ENCODE results near the gene EEF1A1. TPM values are rescaled to one million over a fixed set of nuclear protein-coding genes. Genes with fewer than 3 reads are reported as not detected.
A peak's percentile ranks its signal among the peaks of the same experiment; 100 is the strongest.

The EEF1A1 gene
- total RNA-seq, 1 donor from 2014 or later, result 8,902 TPM

DNA sequence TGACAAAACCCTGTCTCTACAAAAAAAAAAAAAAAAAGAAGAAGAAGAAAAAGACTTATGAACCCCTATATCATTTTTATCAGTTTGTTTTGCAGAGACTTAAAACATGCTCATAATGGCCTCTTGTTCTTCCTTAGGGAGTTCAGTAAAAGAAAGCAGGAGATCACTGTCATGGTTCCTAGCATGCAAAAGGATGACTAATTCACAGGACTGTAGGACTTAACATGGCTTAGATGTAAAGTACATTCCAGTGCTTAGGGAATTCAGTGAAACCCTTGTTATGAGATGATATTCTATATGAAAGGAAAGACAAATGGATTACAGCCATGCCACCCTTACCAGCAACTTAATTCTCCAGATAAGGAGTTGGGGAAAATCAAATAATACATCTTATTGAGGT is 29.5 kb downstream of the EEF1A1 start:
- DNase-seq (ENCODE audit: low spot score), result no peak
- no peak for TF ChIP-seq CTCF (IDR thresholded peaks at IDR 0.05)
- no peaks in the 10 kb centered on the region for H3K27me3 Mint-ChIP-seq (ENCODE audit: low read depth)
- peaks cover 35% of the 10 kb centered on the region for H3K36me3 Mint-ChIP-seq (ENCODE audit: low read depth)
- peaks cover 10% of the 10 kb centered on the region for H3K4me1 Mint-ChIP-seq (ENCODE audit: low read depth)
- H3K9me3 Mint-ChIP-seq (ENCODE audit: low read depth), result peaks cover 2% of the 10 kb centered on the region
- peak overlapping the region; percentile 65 for H3K27ac Mint-ChIP-seq (ENCODE audit: unreplicated experiment)
- no peak overlapping the region for H3K4me3 Mint-ChIP-seq (ENCODE audit: unreplicated experiment)

DNA sequence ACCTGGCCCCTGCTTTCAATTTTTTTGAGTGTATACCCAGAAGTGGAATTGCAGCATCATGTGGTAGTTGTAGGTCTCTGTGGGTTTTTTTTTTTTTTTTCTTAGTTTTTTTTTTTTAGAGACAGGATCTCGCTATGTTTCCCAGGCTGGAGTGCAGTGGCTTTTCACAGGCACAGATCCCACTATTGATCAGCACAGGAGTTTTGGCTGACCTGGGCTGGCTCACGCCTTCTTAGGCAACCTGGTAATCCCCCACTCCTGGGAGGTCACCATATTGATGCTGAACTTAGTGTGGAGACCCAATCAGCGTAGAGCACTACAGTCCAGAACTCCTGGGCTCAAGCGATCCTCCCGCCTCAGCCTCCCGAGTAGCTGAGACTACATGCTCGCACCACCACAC is 33.4 kb downstream of the EEF1A1 start:
- H3K9me3 Mint-ChIP-seq (ENCODE audit: low read depth), result peaks cover 2% of the 10 kb centered on the region
- no peak for TF ChIP-seq CTCF (IDR thresholded peaks at IDR 0.05)
- DNase-seq (ENCODE audit: low spot score), result no peak
- H3K4me3 Mint-ChIP-seq (ENCODE audit: unreplicated experiment), result no peak overlapping the region
- no peak overlapping the region for H3K27ac Mint-ChIP-seq (ENCODE audit: unreplicated experiment)
- H3K4me1 Mint-ChIP-seq (ENCODE audit: low read depth), result peaks cover 6% of the 10 kb centered on the region
- no peaks in the 10 kb centered on the region for H3K27me3 Mint-ChIP-seq (ENCODE audit: low read depth)
- H3K36me3 Mint-ChIP-seq (ENCODE audit: low read depth), result peaks cover 40% of the 10 kb centered on the region

DNA sequence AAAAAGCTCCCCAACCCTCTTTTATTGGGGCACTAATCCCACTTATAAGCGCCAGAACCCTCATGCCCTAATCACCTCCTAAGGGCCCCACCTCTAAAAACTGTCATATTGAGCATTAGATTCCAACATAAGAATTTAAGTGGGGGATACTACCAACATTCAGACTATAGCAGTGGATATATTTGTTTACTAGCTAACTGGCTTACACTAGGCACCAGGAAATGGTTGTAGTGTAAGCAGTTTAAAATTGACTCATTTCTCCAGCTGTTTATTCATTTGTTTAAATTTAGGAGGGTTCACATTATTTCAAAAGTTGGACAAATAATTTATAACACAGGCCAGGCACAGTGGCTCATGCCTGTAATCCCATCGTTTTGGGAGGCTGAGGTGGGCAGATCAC is 36.4 kb downstream of the EEF1A1 start:
- Mint-ChIP-seq H3K27ac (ENCODE audit: unreplicated experiment) (no peak overlapping the region), H3K9me3 (ENCODE audit: low read depth) (no peaks in the 10 kb centered on the region)
- DNase-seq (ENCODE audit: low spot score), result no peak

GRCh38 chr6:73481969-73482368 is 38.9 kb downstream of the EEF1A1 start:
- Mint-ChIP-seq H3K27me3 (ENCODE audit: low read depth) (no peaks in the 10 kb centered on the region), H3K36me3 (ENCODE audit: low read depth) (peaks cover 24% of the 10 kb centered on the region), H3K4me3 (ENCODE audit: unreplicated experiment) (no peak overlapping the region), H3K9me3 (ENCODE audit: low read depth) (no peaks in the 10 kb centered on the region), H3K27ac (ENCODE audit: unreplicated experiment) (no peak overlapping the region), H3K4me1 (ENCODE audit: low read depth) (no peaks in the 10 kb centered on the region)
- DNase-seq (ENCODE audit: low spot score), result peak; percentile 14
- TF ChIP-seq CTCF (IDR thresholded peaks at IDR 0.05), result no peak

More for the DNA sequence above, 36.4 kb downstream of the EEF1A1 start:
- TF ChIP-seq CTCF (IDR thresholded peaks at IDR 0.05), result no peak
- H3K4me1 Mint-ChIP-seq (ENCODE audit: low read depth), result no peaks in the 10 kb centered on the region
- H3K27me3 Mint-ChIP-seq (ENCODE audit: low read depth), result no peaks in the 10 kb centered on the region
- H3K36me3 Mint-ChIP-seq (ENCODE audit: low read depth), result peaks cover 35% of the 10 kb centered on the region
- no peak overlapping the region for H3K4me3 Mint-ChIP-seq (ENCODE audit: unreplicated experiment)

GRCh38 chr6:73477407-73477806 is 43.4 kb downstream of the EEF1A1 start:
- Mint-ChIP-seq H3K4me3 (ENCODE audit: unreplicated experiment) (no peak overlapping the region), H3K36me3 (ENCODE audit: low read depth) (peaks cover 17% of the 10 kb centered on the region), H3K27ac (ENCODE audit: unreplicated experiment) (no peak overlapping the region), H3K27me3 (ENCODE audit: low read depth) (no peaks in the 10 kb centered on the region), H3K9me3 (ENCODE audit: low read depth) (no peaks in the 10 kb centered on the region), H3K4me1 (ENCODE audit: low read depth) (no peaks in the 10 kb centered on the region)
- TF ChIP-seq CTCF (IDR thresholded peaks at IDR 0.05), result no peak
- DNase-seq (ENCODE audit: low spot score), result peak; percentile 32
